ENCODE results near the gene PRLR.

GRCh38 chr5:35096216-35096615 is 134.1 kb downstream of the PRLR start:
- TF ChIP-seq GATA2 (IDR thresholded peaks at IDR 0.05; ENCODE audit: low read depth, low read length): no peak
- TF ChIP-seq GATA3 (IDR thresholded peaks at IDR 0.05; ENCODE audit: low read depth, low read length): no peak
